Fibroblast of lung (primary cell): ENCODE results near the gene FBXO41. TPM values are rescaled to one million over a fixed set of nuclear protein-coding genes. Genes with fewer than 3 reads are reported as not detected.

Experiments used
- DNase-seq, 2 donors: peaks; one replicate each; pipeline versions ENCODE4 v3.0.0 to v3.0.0-alpha.2; 2010; ENCODE audit warnings: low read depth in 2 of 2
- H2AFZ ChIP-seq: 2 replicates; pipeline ENCODE4 v1.5.1; 2012; ENCODE audit warnings: low read length, control low read depth, inconsistent platforms
- H3K27ac ChIP-seq: 2 replicates; pipeline ENCODE4 v1.5.1; 2011; ENCODE audit warnings: low read length, control low read depth; ENCODE audit not compliant: insufficient read depth
- H3K27me3 ChIP-seq: 2 replicates; pipeline ENCODE4 v1.5.1; 2011; ENCODE audit warnings: mild to moderate bottlenecking, low read length; ENCODE audit not compliant: control insufficient read depth, insufficient read depth
- H3K36me3 ChIP-seq: 2 replicates; pipeline ENCODE4 v1.5.1; 2011; ENCODE audit warnings: low read length; ENCODE audit not compliant: control insufficient read depth, insufficient read depth
- H3K4me1 ChIP-seq: 2 replicates; pipeline ENCODE4 v1.5.1; 2011; ENCODE audit warnings: low read length; ENCODE audit not compliant: control insufficient read depth, insufficient read depth; ENCODE audit errors: extremely low read depth
- H3K4me2 ChIP-seq: 2 replicates; pipeline ENCODE4 v1.5.1; 2011; ENCODE audit warnings: low read length, control low read depth; ENCODE audit not compliant: insufficient read depth; ENCODE audit errors: extremely low read depth
- H3K4me3 ChIP-seq, 4 experiments: fragments of 200-600 bp in 1 of 4; sonication (generic) in 1 of 4; replicated peaks in 1 of 4; 2 replicates each; pipeline ENCODE4 v1.5.1; 2011 to 2016; ENCODE audit warnings: low read length in 4 of 4, low read depth in 3 of 4, mild to moderate bottlenecking in 3 of 4, control low read depth in 2 of 4, inconsistent platforms in 1 of 4, mixed read lengths in 1 of 4; ENCODE audit not compliant: insufficient read depth in 1 of 4; ENCODE audit errors: control extremely low read depth in 1 of 4
- H3K79me2 ChIP-seq: 2 replicates; pipeline ENCODE4 v1.5.1; 2012; ENCODE audit warnings: mild to moderate bottlenecking, low read length, inconsistent platforms; ENCODE audit not compliant: control insufficient read depth, insufficient read depth
- H3K9ac ChIP-seq: 2 replicates; pipeline ENCODE4 v1.5.1; 2011; ENCODE audit warnings: mild to moderate bottlenecking, low read length, control low read depth; ENCODE audit not compliant: insufficient read depth
- H3K9me3 ChIP-seq: 2 replicates; pipeline ENCODE4 v1.5.1; 2012; ENCODE audit warnings: low read depth, low read length; ENCODE audit not compliant: control insufficient read depth, insufficient read depth
- H4K20me1 ChIP-seq: 2 replicates; pipeline ENCODE4 v1.5.1; 2011; ENCODE audit warnings: low read length; ENCODE audit not compliant: control insufficient read depth, insufficient read depth; ENCODE audit errors: extremely low read depth
- CTCF ChIP-seq, 2 donors: IDR thresholded peaks in 1 of 2; conservative IDR thresholded peaks in 1 of 2; 1 replicate in 1 of 2; 2 replicates in 1 of 2; pipeline ENCODE4 v1.5.1; 2011 to 2012; ENCODE audit warnings: low read length in 2 of 2, control low read depth in 1 of 2, inconsistent platforms in 1 of 2, low read depth in 1 of 2, mild to moderate bottlenecking in 1 of 2
- EZH2 ChIP-seq: IDR thresholded peaks from 2 replicates; pipeline ENCODE4 v1.5.1; 2012; ENCODE audit warnings: low read length, control low read depth, mild to moderate bottlenecking; ENCODE audit errors: missing control alignments
- polyA plus RNA-seq, 2 donors: library from polyadenylated mRNA; depleted of rRNA in 1 of 2; stranded (reverse) in 1 of 2; unstranded in 1 of 2; fragments of >200 nt; gene quantifications; 2 replicates each; pipeline ENCODE4 v1.2.1, GENCODE V29; 2011 to 2012; ENCODE audit warnings: missing spikeins in 1 of 2
- total RNA-seq: library from RNA; depleted of rRNA; stranded (reverse); fragments of >200 nt; gene quantifications from 2 replicates; pipeline ENCODE4 v1.2.1, GENCODE V29; 2014

Gene FBXO41
- total and polyA plus RNA-seq, 2 donors (not counting 1 experiment from before 2014, with no cell fraction given), result 0.51 to 1.2 TPM

DNA sequence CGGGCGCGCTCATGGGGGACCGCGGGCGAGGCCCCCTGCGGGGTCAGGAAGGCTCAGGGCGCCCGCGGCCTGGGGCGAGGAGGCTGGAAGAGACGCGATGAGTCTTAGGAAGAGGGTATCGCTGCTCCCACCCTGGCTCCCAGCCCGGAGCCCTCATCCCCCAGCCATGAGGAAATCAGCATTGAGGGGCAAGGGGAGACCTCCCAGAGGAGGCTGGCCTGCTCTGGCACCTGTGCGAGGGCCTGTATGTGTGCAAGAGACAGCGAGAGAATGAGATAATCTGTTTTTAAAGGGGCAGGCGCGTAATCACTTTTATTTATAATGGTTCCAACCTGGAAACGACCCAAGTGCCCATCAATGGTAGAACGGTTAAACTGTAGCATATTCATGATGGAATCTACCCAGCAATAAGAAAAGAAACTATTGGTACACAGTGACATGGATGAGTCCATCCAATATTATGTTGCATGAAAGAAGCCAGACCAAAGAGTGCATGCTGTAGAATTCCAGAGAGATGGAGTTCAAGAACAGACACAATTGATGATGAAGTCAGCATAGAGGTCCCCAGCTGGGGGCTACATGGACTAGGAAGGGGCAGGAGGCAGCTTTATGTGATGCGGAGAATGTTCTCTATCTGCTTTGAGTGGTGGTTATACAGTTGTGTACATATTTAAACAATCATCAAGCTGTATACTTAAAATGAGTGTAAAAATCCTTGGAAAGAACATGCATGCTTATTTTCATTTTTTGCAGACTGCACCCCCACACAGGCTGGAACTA lies 14.4 kb downstream of the FBXO41 start:
- no peaks in the 10 kb centered on the region for H3K4me1 ChIP-seq
- H3K4me2 ChIP-seq, result no peak overlapping the region
- no peak overlapping the region for H3K4me3 ChIP-seq
- TF ChIP-seq EZH2 (peak; percentile 57), CTCF (conservative IDR thresholded peaks at IDR 0.05 in 1 of 2, IDR thresholded peaks at IDR 0.05 in 1 of 2; ENCODE audit: low read depth in 1 of 2, low read length in 2 of 2) (no peak)
- no peaks in the 10 kb centered on the region for H3K9me3 ChIP-seq
- H3K9ac ChIP-seq, result no peak overlapping the region
- H3K27me3 ChIP-seq, result peaks cover 38% of the 10 kb centered on the region
- no peaks in the 10 kb centered on the region for H4K20me1 ChIP-seq
- no peak overlapping the region for H2AFZ ChIP-seq
- no peak for DNase-seq
- no peaks in the 10 kb centered on the region for H3K79me2 ChIP-seq
- H3K27ac ChIP-seq, result no peak overlapping the region
- H3K36me3 ChIP-seq, result no peaks in the 10 kb centered on the region

- TF ChIP-seq CTCF (conservative IDR thresholded peaks at IDR 0.05 in 1 of 2, IDR thresholded peaks at IDR 0.05 in 1 of 2; ENCODE audit: low read depth in 1 of 2, low read length in 2 of 2) (no peak), EZH2 (peak; percentile 32)
- DNase-seq, result peak; percentile 17 to 32
- peak overlapping the region; percentile 13 for H3K4me2 ChIP-seq
Measured at GRCh38 chr2:73268830-73269685, 15.2 kb downstream of the FBXO41 start.

GRCh38 chr2:73268366-73268829 lies 15.9 kb downstream of the FBXO41 start:
- Histone ChIP-seq H3K4me2 (no peak overlapping the region), H3K36me3 (no peaks in the 10 kb centered on the region), H3K79me2 (no peaks in the 10 kb centered on the region), H3K9me3 (no peaks in the 10 kb centered on the region), H3K9ac (no peak overlapping the region), H3K4me1 (no peaks in the 10 kb centered on the region), H3K4me3 (no peak overlapping the region), H4K20me1 (no peaks in the 10 kb centered on the region), H3K27me3 (peaks cover 38% of the 10 kb centered on the region), H3K27ac (no peak overlapping the region), H2AFZ (no peak overlapping the region)
- no peak for DNase-seq
- TF ChIP-seq EZH2 (peak; percentile 58), CTCF (conservative IDR thresholded peaks at IDR 0.05 in 1 of 2, IDR thresholded peaks at IDR 0.05 in 1 of 2; ENCODE audit: low read depth in 1 of 2, low read length in 2 of 2) (no peak)

More at GRCh38 chr2:73268830-73269685, 15.2 kb downstream of the FBXO41 start:
- H2AFZ ChIP-seq, result no peak overlapping the region
- H3K27me3 ChIP-seq, result peaks cover 38% of the 10 kb centered on the region
- H3K36me3 ChIP-seq, result no peaks in the 10 kb centered on the region
- H3K4me3 ChIP-seq, result no peak overlapping the region
- no peak overlapping the region for H3K27ac ChIP-seq
- no peaks in the 10 kb centered on the region for H3K79me2 ChIP-seq
- no peaks in the 10 kb centered on the region for H3K4me1 ChIP-seq
- H4K20me1 ChIP-seq, result no peaks in the 10 kb centered on the region
- H3K9ac ChIP-seq, result no peak overlapping the region
- H3K9me3 ChIP-seq, result no peaks in the 10 kb centered on the region
